Keratinocyte (primary cell): ENCODE data around the gene EPS8L2. TPM values are rescaled to one million over a fixed set of nuclear protein-coding genes. Genes with fewer than 3 reads are reported as not detected.

ENCODE experiments used
- DNase-seq: peaks from one replicate; pipeline ENCODE4 v3.0.0-alpha.2; 2011; ENCODE audit warnings: low read depth, missing footprints, low spot score
- FAIRE-seq: peaks from 2 replicates; lab custom pipeline; 2011; peaks lifted over from hg19 to GRCh38; lab: Jason Lieb, UNC
- H2AFZ ChIP-seq: 2 replicates; pipeline ENCODE4 v1.6.0; 2012; ENCODE audit warnings: low read length, control low read depth, inconsistent platforms; ENCODE audit not compliant: control insufficient read depth
- H3K27ac ChIP-seq: 2 replicates; pipeline ENCODE4 v1.5.1; 2011; ENCODE audit warnings: low read length; ENCODE audit not compliant: control insufficient read depth, insufficient read depth
- H3K27me3 ChIP-seq: 3 replicates; pipeline ENCODE4 v1.6.0; 2011; ENCODE audit warnings: low read length; ENCODE audit not compliant: control insufficient read depth, insufficient read depth; ENCODE audit errors: extremely low read depth
- H3K36me3 ChIP-seq, 2 experiments: 2 replicates in 1 of 2; 3 replicates in 1 of 2; pipeline ENCODE4 v1.5.1; 2011; ENCODE audit warnings: low read length in 2 of 2, mild to moderate bottlenecking in 1 of 2; ENCODE audit not compliant: control insufficient read depth in 2 of 2, insufficient read depth in 2 of 2; ENCODE audit errors: extremely low read depth in 1 of 2
- H3K4me1 ChIP-seq: 3 replicates; pipeline ENCODE4 v1.5.1; 2011; ENCODE audit warnings: low read length; ENCODE audit not compliant: control insufficient read depth, insufficient read depth; ENCODE audit errors: extremely low read depth
- H3K4me2 ChIP-seq: 3 replicates; pipeline ENCODE4 v1.6.0; 2011; ENCODE audit warnings: low read depth, low read length; ENCODE audit not compliant: control insufficient read depth, insufficient read depth; ENCODE audit errors: extremely low read depth
- H3K4me3 ChIP-seq, 3 experiments: fragments of 200-600 bp in 1 of 3; sonication (generic) in 1 of 3; 2 replicates in 2 of 3; 3 replicates in 1 of 3; pipeline ENCODE4 v1.5.1; 2011 to 2016; ENCODE audit warnings: low read length in 3 of 3, mild to moderate bottlenecking in 3 of 3, control low read depth in 2 of 3, inconsistent platforms in 1 of 3, low read depth in 1 of 3, mixed read lengths in 1 of 3, mixed run types in 1 of 3, moderate library complexity in 1 of 3; ENCODE audit not compliant: control insufficient read depth in 2 of 3, insufficient read depth in 2 of 3; ENCODE audit errors: extremely low read depth in 1 of 3
- H3K79me2 ChIP-seq: 2 replicates; pipeline ENCODE4 v1.6.0; 2012; ENCODE audit warnings: low read length; ENCODE audit not compliant: control insufficient read depth, insufficient read depth
- H3K9ac ChIP-seq: 3 replicates; pipeline ENCODE4 v1.6.0; 2011; ENCODE audit warnings: low read length; ENCODE audit not compliant: control insufficient read depth, insufficient read depth; ENCODE audit errors: extremely low read depth
- H3K9me1 ChIP-seq: 3 replicates; pipeline ENCODE4 v1.6.0; 2011; ENCODE audit warnings: low read length; ENCODE audit not compliant: control insufficient read depth, insufficient read depth; ENCODE audit errors: extremely low read depth
- H3K9me3 ChIP-seq: 2 replicates; pipeline ENCODE4 v1.5.1; 2012; ENCODE audit warnings: low read depth, low read length; ENCODE audit not compliant: control insufficient read depth
- H4K20me1 ChIP-seq: 3 replicates; pipeline ENCODE4 v1.6.0; 2011; ENCODE audit warnings: low read length; ENCODE audit not compliant: control insufficient read depth, insufficient read depth; ENCODE audit errors: extremely low read depth
- CTCF ChIP-seq, 3 experiments: IDR thresholded peaks in 1 of 3; conservative IDR thresholded peaks in 1 of 3; optimal IDR thresholded peaks in 1 of 3; 2 replicates in 2 of 3; 3 replicates in 1 of 3; pipeline versions ENCODE3 to v1.5.1; 2011; ENCODE audit warnings: low read length in 3 of 3, mild to moderate bottlenecking in 3 of 3, moderate library complexity in 2 of 3, control low read depth in 1 of 3, inconsistent platforms in 1 of 3; ENCODE audit not compliant: insufficient read depth in 2 of 3; ENCODE audit errors: extremely low read depth in 1 of 3
- EZH2 ChIP-seq: IDR thresholded peaks from one replicate; pipeline ENCODE4 v1.6.1; 2012; ENCODE audit warnings: inconsistent platforms, mild to moderate bottlenecking, low read length, moderate library complexity
- dilution Hi-C: fragments of 300-500 bp; cut with MboI; formaldehyde crosslinking; loops from one replicate; pipeline ENCODE4 v1.7.0; 2020; ENCODE audit warnings: low sequenced_read_pairs; ENCODE audit not compliant: extremely low pct_ligation_motif_present
- polyA plus RNA-seq, 5 experiments: library from polyadenylated mRNA; depleted of rRNA in 3 of 5; stranded (reverse) in 3 of 5; stranded (forward) in 1 of 5; unstranded in 1 of 5; fragments of >200 nt; gene quantifications; 1 replicate in 1 of 5; 2 replicates in 3 of 5; 3 replicates in 1 of 5; pipeline versions ENCODE4 v1.2.1 to v1.2.3, GENCODE V29; 2011 to 2012; ENCODE audit warnings: missing spikeins in 2 of 5, low read depth in 1 of 5, low replicate concordance in 1 of 5

The EPS8L2 gene
- polyA plus RNA-seq, 1 donor (not counting 4 experiments of a cell fraction or from before 2014, with no cell fraction given) = 114 TPM

- DNase-seq = no peak
- FAIRE-seq = peak; percentile 97
- dilution Hi-C loops = no loop called here
- Histone ChIP-seq H3K9ac (peak overlapping the region; percentile 99), H3K4me3 (peak overlapping the region; percentile 80 to 91 (median 83)), H3K4me1 (peaks cover 48% of the 10 kb centered on the region), H2AFZ (peak overlapping the region; percentile 86), H3K9me3 (no peaks in the 10 kb centered on the region), H3K9me1 (no peaks in the 10 kb centered on the region), H3K27ac (peak overlapping the region; percentile 97), H3K79me2 (peaks cover 38% of the 10 kb centered on the region), H3K36me3 (peaks cover 5 to 19% of the 10 kb centered on the region in 2 experiments), H3K27me3 (no peaks in the 10 kb centered on the region), H4K20me1 (no peaks in the 10 kb centered on the region), H3K4me2 (peak overlapping the region; percentile 64)
- TF ChIP-seq EZH2 (no peak), CTCF (optimal IDR thresholded peaks at IDR 0.05 in 1 of 3, IDR thresholded peaks at IDR 0.05 in 1 of 3, conservative IDR thresholded peaks at IDR 0.05 in 1 of 3; ENCODE audit: extremely low read depth in 1 of 3, insufficient read depth in 2 of 3, low read length in 3 of 3) (no peak)
Measured at GRCh38 chr11:695288-695537, 10.8 kb upstream of the EPS8L2 start.

- no peaks in the 10 kb centered on the region for H3K9me1 ChIP-seq
- no peaks in the 10 kb centered on the region for H3K27me3 ChIP-seq
- peak within 1 kb of the TSS; percentile 83 for H3K4me2 ChIP-seq
- H3K4me1 ChIP-seq = peaks cover 48% of the 10 kb centered on the region
- no peaks in the 10 kb centered on the region for H4K20me1 ChIP-seq
- TF ChIP-seq EZH2 (no peak), CTCF (optimal IDR thresholded peaks at IDR 0.05 in 1 of 3, IDR thresholded peaks at IDR 0.05 in 1 of 3, conservative IDR thresholded peaks at IDR 0.05 in 1 of 3; ENCODE audit: extremely low read depth in 1 of 3, insufficient read depth in 2 of 3, low read length in 3 of 3) (no peak)
- H3K79me2 ChIP-seq = peaks cover 41% of the 10 kb centered on the region
- peak within 1 kb of the TSS; percentile 97 for H3K27ac ChIP-seq
- H3K4me3 ChIP-seq = peak within 1 kb of the TSS; percentile 83 to 91 (median 84)
- dilution Hi-C loops = no loop called here
- peak within 1 kb of the TSS; percentile 86 for H2AFZ ChIP-seq
- peak; percentile 46 for FAIRE-seq
- no peaks in the 10 kb centered on the region for H3K9me3 ChIP-seq
- peak; percentile 64 for DNase-seq
- peaks cover 6 to 22% of the 10 kb centered on the region in 2 experiments for H3K36me3 ChIP-seq
- peak within 1 kb of the TSS; percentile 99 for H3K9ac ChIP-seq
Measured at GRCh38 chr11:695538-696248, 10.3 kb upstream of the EPS8L2 start, which contains the start of gene TMEM80. TSS of gene TMEM80 (plus strand) at chr11:695816. CDS start at chr11:695828, 12 bp downstream.
